ENCODE data around the gene DCAF15. TPM values are rescaled to one million over a fixed set of nuclear protein-coding genes. Genes with fewer than 3 reads are reported as not detected.

DCAF15 gene
- total RNA-seq, 1 experiment from 2014 or later: 35.5 TPM

DNA sequence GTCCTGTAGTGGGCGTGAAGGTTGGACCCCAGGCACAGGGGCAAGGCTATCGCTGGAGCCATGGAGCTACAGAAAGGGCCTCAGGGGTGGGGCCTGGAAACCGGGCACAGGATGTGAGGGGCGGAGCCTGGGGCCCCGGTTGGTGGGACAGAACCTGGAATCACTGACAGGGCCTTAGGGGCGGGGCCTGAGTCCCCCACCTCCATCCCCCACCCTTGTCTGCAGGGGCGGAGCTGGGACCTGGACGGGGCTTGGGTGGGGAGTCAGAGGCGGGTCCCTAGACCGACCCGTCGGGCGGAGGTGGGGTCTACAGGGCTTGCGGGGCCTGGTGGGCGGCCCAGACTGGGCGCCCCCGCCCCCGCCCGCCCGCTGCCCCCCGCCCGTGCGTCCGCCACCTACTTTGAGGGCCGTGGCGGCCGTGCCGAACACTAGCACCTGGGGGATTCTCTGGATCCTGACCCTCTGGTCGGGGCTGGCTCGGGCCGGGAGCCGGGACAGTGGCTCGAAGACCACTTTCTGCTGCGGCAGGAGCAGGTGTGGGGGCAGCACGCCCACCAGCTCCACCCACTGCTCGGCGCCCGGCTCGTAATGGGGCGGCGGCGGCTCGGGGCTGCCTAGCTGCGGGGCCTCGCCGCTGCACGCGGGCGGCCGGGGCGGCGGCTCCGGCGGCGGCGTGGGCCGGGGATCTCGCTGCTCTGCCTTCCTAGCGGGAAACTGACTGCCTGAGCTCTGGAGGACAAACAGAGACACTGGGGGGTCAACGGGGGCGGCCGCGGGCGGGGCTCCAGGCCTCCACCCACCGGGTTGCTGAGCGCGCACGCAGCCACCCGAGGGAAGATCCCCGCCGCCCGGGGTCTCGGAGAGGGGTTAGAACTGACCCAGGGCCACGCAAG lies 26.3 kb downstream of the DCAF15 start:
- Mint-ChIP-seq H3K27me3 (ENCODE audit: unreplicated experiment) (no peaks in the 10 kb centered on the region), H3K27ac (ENCODE audit: unreplicated experiment) (no peak overlapping the region), H3K9me3 (ENCODE audit: low read depth, unreplicated experiment) (no peaks in the 10 kb centered on the region), H3K4me1 (ENCODE audit: low read depth, unreplicated experiment) (no peaks in the 10 kb centered on the region), H3K4me3 (ENCODE audit: low read depth, unreplicated experiment) (no peak overlapping the region), H3K36me3 (ENCODE audit: insufficient read depth, unreplicated experiment) (peaks cover 4% of the 10 kb centered on the region)
- CTCF ChIA-PET: no interaction called here
- intact Hi-C loops (cut with micrococcal nuclease; ENCODE audit: unreplicated experiment): loop anchor here (5.0 kb wide), 1 partner anchor 54 kb away; the partner anchor contains the start of gene IL27RA
- no TSS peak for BruUV-seq (replicated peaks)
- TF ChIP-seq, protein P1, sequence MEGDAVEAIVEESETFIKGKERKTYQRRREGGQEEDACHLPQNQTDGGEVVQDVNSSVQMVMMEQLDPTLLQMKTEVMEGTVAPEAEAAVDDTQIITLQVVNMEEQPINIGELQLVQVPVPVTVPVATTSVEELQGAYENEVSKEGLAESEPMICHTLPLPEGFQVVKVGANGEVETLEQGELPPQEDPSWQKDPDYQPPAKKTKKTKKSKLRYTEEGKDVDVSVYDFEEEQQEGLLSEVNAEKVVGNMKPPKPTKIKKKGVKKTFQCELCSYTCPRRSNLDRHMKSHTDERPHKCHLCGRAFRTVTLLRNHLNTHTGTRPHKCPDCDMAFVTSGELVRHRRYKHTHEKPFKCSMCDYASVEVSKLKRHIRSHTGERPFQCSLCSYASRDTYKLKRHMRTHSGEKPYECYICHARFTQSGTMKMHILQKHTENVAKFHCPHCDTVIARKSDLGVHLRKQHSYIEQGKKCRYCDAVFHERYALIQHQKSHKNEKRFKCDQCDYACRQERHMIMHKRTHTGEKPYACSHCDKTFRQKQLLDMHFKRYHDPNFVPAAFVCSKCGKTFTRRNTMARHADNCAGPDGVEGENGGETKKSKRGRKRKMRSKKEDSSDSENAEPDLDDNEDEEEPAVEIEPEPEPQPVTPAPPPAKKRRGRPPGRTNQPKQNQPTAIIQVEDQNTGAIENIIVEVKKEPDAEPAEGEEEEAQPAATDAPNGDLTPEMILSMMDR (IDR thresholded peaks at IDR 0.05; ENCODE audit: unreplicated experiment): no peak
- no peak for DNase-seq

DNA sequence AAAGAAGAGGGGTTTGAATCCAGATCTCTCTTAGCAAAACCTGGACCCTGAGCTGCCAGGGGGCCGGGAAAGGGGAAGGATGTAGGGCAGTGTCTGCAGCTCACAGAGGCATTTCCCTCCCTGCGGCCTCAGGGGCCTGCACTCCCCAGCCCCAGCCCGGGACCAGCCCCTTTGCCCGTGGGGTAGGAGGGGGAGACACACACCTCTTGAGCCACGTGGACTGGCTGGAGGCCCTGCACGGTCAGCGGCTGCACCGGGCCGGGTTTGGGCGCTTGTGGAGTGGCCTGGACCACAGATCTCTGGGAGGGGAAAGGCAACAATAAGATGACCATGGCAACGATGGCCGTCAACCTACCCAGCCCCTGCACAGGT lies 26.9 kb downstream of the DCAF15 start:
- CTCF ChIA-PET: no interaction called here
- Mint-ChIP-seq H3K4me3 (ENCODE audit: low read depth, unreplicated experiment) (no peak overlapping the region), H3K36me3 (ENCODE audit: insufficient read depth, unreplicated experiment) (peaks cover under 1% of the 10 kb centered on the region), H3K27ac (ENCODE audit: unreplicated experiment) (no peak overlapping the region), H3K27me3 (ENCODE audit: unreplicated experiment) (no peaks in the 10 kb centered on the region), H3K9me3 (ENCODE audit: low read depth, unreplicated experiment) (no peaks in the 10 kb centered on the region), H3K4me1 (ENCODE audit: low read depth, unreplicated experiment) (no peaks in the 10 kb centered on the region)
- DNase-seq: no peak
- intact Hi-C loops (cut with micrococcal nuclease; ENCODE audit: unreplicated experiment): loop anchor here (5.0 kb wide), 1 partner anchor 53 kb away; the partner anchor contains the start of gene IL27RA
- no TSS peak for BruUV-seq (replicated peaks)
- TF ChIP-seq, protein P1 (IDR thresholded peaks at IDR 0.05; ENCODE audit: unreplicated experiment): no peak

DNA sequence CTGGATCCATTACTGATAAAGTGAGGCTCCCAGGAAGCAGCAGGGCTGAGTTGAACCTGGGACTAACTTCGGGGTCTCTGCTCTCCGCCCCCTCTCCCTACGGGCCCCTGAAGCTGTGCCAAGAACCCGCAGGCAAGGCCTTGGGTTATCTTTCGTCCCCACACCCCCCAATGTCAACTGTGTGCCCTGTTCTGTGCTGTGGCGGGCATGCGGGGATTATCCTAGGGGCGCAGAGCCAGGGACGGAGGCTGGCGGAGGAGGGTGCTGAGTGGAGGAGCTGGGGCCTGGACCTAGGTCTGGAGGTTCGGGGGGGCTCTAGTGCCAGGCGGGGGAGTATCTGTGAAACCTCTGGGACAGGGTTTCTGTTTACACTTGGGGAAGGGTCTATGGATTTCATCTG lies 27.4 kb downstream of the DCAF15 start:
- no peaks in the 10 kb centered on the region for H3K4me1 Mint-ChIP-seq (ENCODE audit: low read depth, unreplicated experiment)
- H3K27me3 Mint-ChIP-seq (ENCODE audit: unreplicated experiment): no peaks in the 10 kb centered on the region
- no peaks in the 10 kb centered on the region for H3K36me3 Mint-ChIP-seq (ENCODE audit: insufficient read depth, unreplicated experiment)
- intact Hi-C loops (cut with micrococcal nuclease; ENCODE audit: unreplicated experiment): loop anchor here (5.0 kb wide), 1 partner anchor 53 kb away; the partner anchor contains the start of gene IL27RA
- no peaks in the 10 kb centered on the region for H3K9me3 Mint-ChIP-seq (ENCODE audit: low read depth, unreplicated experiment)
- DNase-seq: no peak
- CTCF ChIA-PET: no interaction called here
- TF ChIP-seq, protein P1 (IDR thresholded peaks at IDR 0.05; ENCODE audit: unreplicated experiment): no peak
- BruUV-seq (replicated peaks): no TSS peak
- no peak overlapping the region for H3K4me3 Mint-ChIP-seq (ENCODE audit: low read depth, unreplicated experiment)
- no peak overlapping the region for H3K27ac Mint-ChIP-seq (ENCODE audit: unreplicated experiment)

DNA sequence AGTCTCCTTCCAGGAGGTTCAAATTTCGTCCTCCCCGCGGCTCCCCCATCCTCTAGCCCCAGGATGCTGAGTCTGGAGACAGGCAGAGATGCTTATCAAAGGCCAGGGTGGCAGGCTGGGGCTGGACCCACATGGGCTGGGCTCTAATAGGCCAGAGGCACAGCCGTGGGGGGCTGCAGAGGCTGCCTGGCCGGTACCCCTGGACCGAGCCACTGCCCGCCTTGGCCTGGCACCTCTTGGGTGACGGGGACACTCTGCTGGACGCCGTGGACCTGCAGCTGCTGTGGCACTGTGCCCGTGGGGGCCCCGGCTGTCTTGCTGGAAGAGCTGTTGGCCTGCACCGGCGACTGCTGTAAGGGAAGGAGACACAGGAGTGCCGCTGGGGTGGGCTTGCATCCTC lies 28.0 kb downstream of the DCAF15 start:
- Mint-ChIP-seq H3K9me3 (ENCODE audit: low read depth, unreplicated experiment) (no peaks in the 10 kb centered on the region), H3K4me1 (ENCODE audit: low read depth, unreplicated experiment) (no peaks in the 10 kb centered on the region), H3K4me3 (ENCODE audit: low read depth, unreplicated experiment) (no peak overlapping the region), H3K27me3 (ENCODE audit: unreplicated experiment) (no peaks in the 10 kb centered on the region), H3K27ac (ENCODE audit: unreplicated experiment) (no peak overlapping the region), H3K36me3 (ENCODE audit: insufficient read depth, unreplicated experiment) (no peaks in the 10 kb centered on the region)
- CTCF ChIA-PET: no interaction called here
- no peak for DNase-seq
- intact Hi-C loops (cut with micrococcal nuclease; ENCODE audit: unreplicated experiment): no loop called here
- BruUV-seq (replicated peaks): no TSS peak
- TF ChIP-seq, protein P1 (IDR thresholded peaks at IDR 0.05; ENCODE audit: unreplicated experiment): no peak
